GM20000 (cell line): ENCODE measurements around the gene NXPE1.

Experiments used
- DNase-seq: peaks from one replicate; pipeline ENCODE4 v3.0.0; 2012; ENCODE audit warnings: low spot score
- CTCF ChIP-seq: IDR thresholded peaks from 2 replicates; pipeline ENCODE4 v1.5.1; 2012; ENCODE audit warnings: mild to moderate bottlenecking, control low read depth; ENCODE audit errors: extremely low read depth, missing control alignments

The NXPE1 gene

GRCh38 chr11:114501901-114502300 lies 57.8 kb downstream of the NXPE1 start:
- DNase-seq: no peak
- TF ChIP-seq CTCF: no peak

DNA sequence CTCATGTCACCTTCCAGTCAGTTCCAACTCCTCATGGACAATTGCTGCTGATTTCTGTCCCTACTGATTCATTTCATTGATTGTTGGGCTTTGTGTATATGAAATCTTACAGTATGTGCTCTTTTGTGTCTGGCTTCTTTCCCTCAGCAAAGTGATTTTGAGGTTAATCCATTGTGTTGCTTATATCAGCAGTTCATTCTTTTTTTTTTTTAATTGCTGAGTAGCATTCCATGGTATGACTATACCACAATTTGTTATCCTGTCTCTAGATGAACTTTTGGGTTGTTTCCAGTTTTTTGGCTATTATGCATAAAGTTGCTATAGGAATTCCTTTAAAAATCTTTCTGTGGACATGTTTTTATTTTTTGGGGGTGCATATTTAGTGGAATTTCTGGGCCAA lies 59.9 kb downstream of the NXPE1 start:
- TF ChIP-seq CTCF: no peak
- no peak for DNase-seq

DNA sequence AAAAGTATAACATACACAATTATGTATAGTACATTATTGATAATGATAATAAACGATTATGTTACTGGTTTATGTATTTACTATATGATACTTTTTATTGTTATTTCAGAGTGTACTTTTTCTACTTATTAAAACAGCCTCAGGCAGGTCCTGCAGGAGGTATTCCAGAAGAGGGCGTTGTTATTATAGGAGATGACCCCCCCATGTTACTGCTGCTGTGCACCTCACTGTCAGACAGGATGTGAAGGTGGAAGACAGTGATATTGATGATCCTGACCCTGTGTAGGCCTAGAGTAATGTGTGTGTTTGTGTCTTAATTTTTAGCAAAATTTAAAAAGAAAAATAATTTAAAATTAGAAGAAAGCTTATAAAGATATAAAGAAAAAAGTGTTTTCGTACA lies 62.8 kb downstream of the NXPE1 start:
- DNase-seq: no peak
- no peak for TF ChIP-seq CTCF

DNA sequence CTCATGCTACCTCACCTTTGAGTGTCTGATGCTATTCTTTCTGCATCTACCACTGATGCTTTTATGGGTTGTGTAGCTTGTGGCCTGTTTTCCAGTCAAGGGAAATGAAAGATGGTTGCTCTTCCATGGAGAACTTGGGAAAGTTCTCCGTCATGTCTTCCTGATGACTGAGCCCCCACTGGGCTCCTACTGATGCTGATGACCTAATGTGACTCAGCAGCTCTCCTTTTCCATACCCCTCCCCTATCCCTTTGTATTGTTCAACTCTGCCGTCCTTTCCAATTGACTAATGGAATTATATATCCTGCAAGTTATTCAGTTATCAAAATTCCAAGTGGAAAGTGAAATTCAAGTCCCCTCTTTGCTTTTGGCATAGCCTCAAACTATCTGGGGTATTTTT lies 75.8 kb downstream of the NXPE1 start:
- no peak for TF ChIP-seq CTCF
- DNase-seq: no peak

- TF ChIP-seq CTCF: no peak
- DNase-seq: no peak
Measured at GRCh38 chr11:114482114-114482513, 77.6 kb downstream of the NXPE1 start.

DNA sequence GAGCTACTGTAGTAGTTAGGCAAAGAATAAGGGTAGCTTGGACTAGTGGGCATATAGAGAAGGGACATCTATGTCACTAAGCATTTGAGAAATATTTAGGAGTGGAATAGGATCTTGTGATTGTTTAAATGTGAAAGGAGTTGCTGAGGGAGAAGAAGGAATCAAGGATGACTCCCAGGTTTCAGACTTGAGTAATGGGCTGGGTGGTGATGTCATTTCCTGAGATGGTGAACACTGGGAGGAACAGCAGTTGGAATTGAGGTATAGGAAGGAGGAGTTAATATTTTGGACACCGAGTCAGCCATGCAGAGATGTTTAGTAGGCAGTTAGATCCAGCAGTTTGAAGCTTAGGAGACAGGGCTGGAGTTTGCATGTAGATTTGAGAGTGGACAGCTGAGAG lies 80.3 kb downstream of the NXPE1 start:
- DNase-seq: no peak
- no peak for TF ChIP-seq CTCF

- no peak for DNase-seq
Measured at GRCh38 chr11:114478768-114479167, 80.9 kb downstream of the NXPE1 start.

More at GRCh38 chr11:114478768-114479167, 80.9 kb downstream of the NXPE1 start:
- no peak for TF ChIP-seq CTCF
